Measurements from ENCODE around the gene FBXW7.
"Not testable (repeated sequence)": the region's sequence is repeated elsewhere in the genome, so short reads cannot be mapped to it uniquely, and the experiment has no call there.

FBXW7 gene

GRCh38 chr4:152535903-152536544 is at the start of gene FBXW7:
FBXW7 (minus strand) TSS chr4:152536092; CDS start chr4:152411803, 124,289 bp downstream.
- peak; percentile 98 to 100 for DNase-seq (ENCODE audit: extremely low read depth in 1 of 2, low read depth in 1 of 2)

GRCh38 chr4:152585023-152585441 is 49.1 kb upstream of the FBXW7 start:
- DNase-seq (ENCODE audit: extremely low read depth in 1 of 2, low read depth in 1 of 2) = no peak

- no peak for DNase-seq (ENCODE audit: extremely low read depth in 1 of 2, low read depth in 1 of 2)
Observed at GRCh38 chr4:152581536-152582160, 45.8 kb upstream of the FBXW7 start.

- DNase-seq (ENCODE audit: extremely low read depth in 1 of 2, low read depth in 1 of 2) = no peak
Observed at GRCh38 chr4:152579916-152580315, 44.0 kb upstream of the FBXW7 start.

- DNase-seq (ENCODE audit: extremely low read depth in 1 of 2, low read depth in 1 of 2) = no peak
Observed at GRCh38 chr4:152579107-152579764, 43.3 kb upstream of the FBXW7 start.

GRCh38 chr4:152578670-152579069 is 42.8 kb upstream of the FBXW7 start:
- no peak for DNase-seq (ENCODE audit: extremely low read depth in 1 of 2, low read depth in 1 of 2)

- DNase-seq (ENCODE audit: extremely low read depth in 1 of 2, low read depth in 1 of 2) = no peak
Observed at GRCh38 chr4:152577708-152578396, 42.0 kb upstream of the FBXW7 start.

- DNase-seq (ENCODE audit: extremely low read depth in 1 of 2, low read depth in 1 of 2) = no peak
Observed at GRCh38 chr4:152575533-152575932, 39.6 kb upstream of the FBXW7 start.

GRCh38 chr4:152573861-152574260 is 38.0 kb upstream of the FBXW7 start:
- DNase-seq (ENCODE audit: extremely low read depth in 1 of 2, low read depth in 1 of 2) = no peak

- no peak for DNase-seq (ENCODE audit: extremely low read depth in 1 of 2, low read depth in 1 of 2)
Observed at GRCh38 chr4:152572417-152573086, 36.7 kb upstream of the FBXW7 start.

GRCh38 chr4:152571770-152572169 is 35.9 kb upstream of the FBXW7 start:
- DNase-seq (ENCODE audit: extremely low read depth in 1 of 2, low read depth in 1 of 2) = no peak

- no peak for DNase-seq (ENCODE audit: extremely low read depth in 1 of 2, low read depth in 1 of 2)
Observed at GRCh38 chr4:152571296-152571695, 35.4 kb upstream of the FBXW7 start.

GRCh38 chr4:152565333-152565732 is 29.4 kb upstream of the FBXW7 start:
- no peak for DNase-seq (ENCODE audit: extremely low read depth in 1 of 2, low read depth in 1 of 2)

GRCh38 chr4:152564336-152564735 is 28.4 kb upstream of the FBXW7 start:
- no peak for DNase-seq (ENCODE audit: extremely low read depth in 1 of 2, low read depth in 1 of 2)

- no peak for DNase-seq (ENCODE audit: extremely low read depth in 1 of 2, low read depth in 1 of 2)
Observed at GRCh38 chr4:152563209-152563608, 27.3 kb upstream of the FBXW7 start.

- no peak for DNase-seq (ENCODE audit: extremely low read depth in 1 of 2, low read depth in 1 of 2)
Observed at GRCh38 chr4:152559641-152560040, 23.7 kb upstream of the FBXW7 start.

- DNase-seq (ENCODE audit: extremely low read depth in 1 of 2, low read depth in 1 of 2) = no peak
Observed at GRCh38 chr4:152558396-152558795, 22.5 kb upstream of the FBXW7 start.

GRCh38 chr4:152556834-152557233 is 20.9 kb upstream of the FBXW7 start:
- DNase-seq (ENCODE audit: extremely low read depth in 1 of 2, low read depth in 1 of 2) = no peak

GRCh38 chr4:152556283-152556682 is 20.4 kb upstream of the FBXW7 start:
- no peak for DNase-seq (ENCODE audit: extremely low read depth in 1 of 2, low read depth in 1 of 2)

- DNase-seq (ENCODE audit: extremely low read depth in 1 of 2, low read depth in 1 of 2) = no peak
Observed at GRCh38 chr4:152554742-152555141, 18.9 kb upstream of the FBXW7 start.

GRCh38 chr4:152550687-152551086 is 14.8 kb upstream of the FBXW7 start:
- DNase-seq (ENCODE audit: extremely low read depth in 1 of 2, low read depth in 1 of 2) = not testable (repeated sequence)
